Measurements from ENCODE around the gene LPP. TPM values are rescaled to one million over a fixed set of nuclear protein-coding genes. Genes with fewer than 3 reads are reported as not detected.
A peak's percentile ranks its signal among the peaks of the same experiment; 100 is the strongest.

Gene LPP
- total RNA-seq, 1 experiment from 2014 or later = 32.6 TPM

DNA sequence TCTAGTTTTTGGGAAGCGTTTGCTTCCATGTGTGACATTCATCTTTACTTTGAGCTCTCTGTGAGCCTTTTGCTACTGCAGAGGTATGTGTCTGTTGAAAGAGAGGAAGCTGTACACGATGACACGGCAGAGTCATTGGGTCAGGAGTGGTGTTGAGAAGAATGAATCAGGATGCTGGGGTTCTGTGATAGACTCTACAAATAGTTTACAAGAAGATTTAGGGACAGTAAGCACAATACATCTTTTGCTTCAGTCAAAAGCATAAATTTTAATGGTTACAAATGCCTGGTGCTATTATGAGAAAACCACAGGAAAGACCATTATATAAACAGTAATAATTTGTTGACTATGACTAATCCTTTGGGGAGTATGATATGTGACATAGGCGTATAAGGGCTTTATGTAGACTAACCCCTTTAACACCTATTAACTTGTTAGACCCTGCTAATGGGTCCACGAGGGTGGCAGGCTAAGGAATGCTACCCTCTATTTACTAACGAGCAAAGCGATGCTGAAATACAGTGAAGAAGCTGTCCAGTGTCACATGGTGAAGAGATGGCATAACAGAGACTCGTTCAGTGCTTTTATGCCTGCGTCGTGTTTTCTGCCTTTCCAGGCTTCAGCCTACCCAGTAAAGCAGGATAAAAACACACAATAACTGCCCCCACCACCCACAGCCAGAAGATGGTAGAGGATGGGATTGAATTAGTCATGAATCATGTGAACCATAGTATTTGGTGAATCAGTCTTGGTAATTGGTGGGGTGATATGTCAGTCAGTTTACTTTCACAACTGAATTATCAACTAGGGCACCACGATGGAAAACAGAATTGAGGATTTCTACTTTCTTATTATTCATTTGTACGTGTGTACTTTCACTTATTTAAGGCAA is 118.8 kb downstream of the LPP start:
- peak; percentile 98 for DNase-seq (ENCODE audit: low read depth)

DNA sequence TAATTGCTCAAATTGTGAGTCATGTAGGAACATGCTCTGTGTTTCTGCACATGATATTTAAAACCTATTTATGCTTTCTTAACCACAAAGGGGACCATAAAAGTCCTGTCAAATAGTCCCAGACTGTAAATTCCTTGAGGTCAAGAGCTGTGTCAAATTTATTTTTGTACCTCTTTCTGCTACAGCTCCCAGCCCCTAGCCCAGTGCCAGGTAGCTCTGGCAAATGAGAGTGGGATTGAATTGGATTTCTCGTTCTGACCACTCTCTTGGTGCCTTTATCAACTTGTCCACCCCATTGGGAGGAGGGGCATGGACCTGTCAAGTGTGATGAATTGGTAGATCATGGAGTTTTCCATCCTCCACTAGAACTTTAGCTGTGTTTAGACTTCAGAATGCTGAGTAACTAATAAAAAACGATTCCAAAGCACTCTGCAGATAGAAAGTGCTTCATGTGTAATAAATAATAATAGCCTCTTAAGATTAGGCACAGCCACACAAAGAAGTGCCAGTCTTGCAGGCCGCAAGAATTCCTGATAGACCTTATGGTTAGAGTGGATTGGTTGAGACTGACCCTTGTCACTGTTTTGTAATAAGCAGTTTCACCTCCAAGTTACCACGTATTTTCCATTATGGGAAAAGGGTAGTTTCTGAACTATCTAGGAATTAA is 120.4 kb downstream of the LPP start:
- DNase-seq (ENCODE audit: low read depth) = peak; percentile 89

DNA sequence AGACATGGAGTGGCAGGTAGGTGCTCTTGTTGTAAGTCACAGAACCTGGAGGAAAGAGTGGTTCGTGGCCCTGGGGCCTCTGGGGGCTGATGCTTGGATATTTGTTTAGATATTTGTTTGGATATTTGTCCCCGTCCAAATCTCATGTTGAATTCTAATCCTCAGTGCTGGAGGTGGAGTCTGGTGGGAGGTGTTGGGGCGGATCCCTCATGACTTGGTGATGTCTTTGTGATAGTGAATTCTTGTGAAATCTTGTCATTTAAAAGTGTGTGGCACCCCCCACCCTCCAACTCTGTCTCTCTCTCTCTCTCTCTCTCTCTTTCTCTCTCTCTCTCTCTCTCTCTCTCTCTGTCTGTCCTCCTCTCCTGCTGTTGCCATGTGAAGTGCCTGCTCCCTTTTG is 122.4 kb downstream of the LPP start:
- DNase-seq (ENCODE audit: low read depth) = no peak

DNA sequence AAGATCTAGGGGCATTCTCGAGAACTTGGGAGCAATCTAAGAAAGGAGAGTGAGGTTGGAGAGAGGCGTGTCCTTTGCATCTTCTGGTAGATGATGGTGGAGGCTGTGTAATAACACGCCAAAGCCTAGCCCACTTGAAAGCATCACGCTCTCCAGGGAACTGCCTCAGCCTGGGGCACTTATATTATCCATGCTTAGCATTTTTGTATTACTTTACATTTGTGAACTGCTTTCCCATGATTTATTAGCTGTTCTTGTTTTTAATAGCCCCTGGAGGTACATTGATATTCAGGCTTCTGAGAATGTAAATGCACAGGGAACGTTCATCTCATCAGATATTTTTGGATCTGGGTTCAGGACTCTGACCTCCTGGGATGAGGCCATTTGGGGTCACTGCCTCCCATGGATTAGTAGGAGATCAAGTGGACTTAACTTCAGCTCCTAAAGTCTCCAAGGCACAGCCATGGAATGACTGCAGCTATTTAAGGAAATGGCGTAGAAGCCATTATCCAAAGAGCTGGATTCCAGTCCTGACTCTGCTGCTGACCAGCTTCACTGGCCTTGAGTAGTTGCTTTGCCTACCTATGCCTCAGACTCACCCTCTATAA is 124.9 kb downstream of the LPP start:
- no peak for DNase-seq (ENCODE audit: low read depth)

DNA sequence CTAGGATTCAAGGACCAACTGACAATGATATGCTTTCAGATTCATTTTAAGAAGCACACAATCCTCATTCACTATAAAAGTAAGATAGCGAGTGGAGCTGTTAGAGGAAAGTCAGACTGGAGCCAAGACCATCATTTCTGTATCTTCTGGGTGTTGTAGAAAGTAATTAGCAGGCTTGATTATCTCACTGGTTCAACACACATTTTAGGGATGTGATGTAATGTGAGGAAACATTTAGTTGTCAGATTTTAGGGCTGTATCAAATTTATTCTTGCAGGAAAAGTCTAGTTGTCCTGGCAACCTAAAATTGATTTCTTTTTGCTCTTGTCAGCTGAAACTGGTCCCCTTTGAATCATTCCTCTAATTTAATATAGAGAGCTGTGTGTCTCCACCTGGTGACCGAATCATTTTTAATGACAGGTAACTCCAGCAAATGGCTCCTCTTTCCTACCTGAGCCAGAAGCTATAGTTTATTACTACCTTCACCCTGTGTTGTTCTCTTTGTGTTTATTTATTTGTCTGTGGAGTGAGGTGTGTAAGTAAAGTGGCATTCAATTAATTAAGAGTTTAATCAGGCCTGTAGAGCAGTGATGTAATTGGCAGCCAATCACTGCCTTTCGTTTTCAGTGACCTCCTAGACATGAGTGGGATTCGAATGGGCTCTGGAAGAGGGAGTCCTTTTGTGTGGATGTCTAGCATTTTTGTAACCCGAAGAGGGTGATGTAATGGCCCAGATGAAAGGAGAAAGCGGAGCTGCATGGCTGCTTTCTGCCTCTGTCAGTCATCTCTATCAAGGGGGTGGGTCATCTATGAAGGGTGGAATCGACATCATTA is 125.8 kb downstream of the LPP start:
- peak; percentile 36 for DNase-seq (ENCODE audit: low read depth)

DNA sequence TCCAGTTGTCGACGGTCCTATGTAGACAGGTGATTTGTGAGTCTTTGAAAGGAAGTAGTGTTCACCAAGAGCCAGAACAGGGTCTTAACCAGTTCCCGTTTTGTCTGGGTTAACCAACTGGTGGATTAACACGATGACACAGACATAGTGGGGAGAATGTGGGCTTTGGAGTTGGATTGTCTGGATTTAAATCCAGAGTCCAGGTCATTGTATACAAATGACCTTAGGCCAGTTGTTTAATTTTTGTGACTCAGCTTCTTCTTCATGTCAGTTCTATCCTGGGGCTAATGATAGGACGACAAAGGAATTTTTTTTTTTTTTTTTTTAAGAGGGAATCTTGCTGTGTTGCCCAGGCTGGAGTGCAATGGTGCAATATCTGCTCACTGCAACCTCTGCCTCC is 126.7 kb downstream of the LPP start:
- DNase-seq (ENCODE audit: low read depth) = peak; percentile 76

DNA sequence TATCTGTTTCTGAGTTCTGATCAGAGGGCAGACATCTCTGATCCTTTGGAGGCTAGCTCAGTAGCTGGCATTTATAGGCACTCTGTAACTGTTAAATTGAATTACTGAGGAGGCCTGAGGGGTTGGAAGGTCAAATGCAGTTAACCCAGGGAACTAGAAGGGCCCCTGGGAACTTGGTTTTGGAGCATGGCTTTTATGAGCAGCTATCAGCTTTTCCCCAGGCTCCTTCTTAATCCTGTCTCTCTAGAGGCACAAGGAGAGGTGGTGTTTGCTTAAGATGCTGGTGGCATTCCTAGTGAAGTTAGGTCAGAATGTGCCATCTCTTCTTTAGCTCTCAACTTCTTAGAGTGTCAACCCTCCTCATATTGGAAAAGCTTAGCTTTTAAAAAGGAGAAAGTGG is 128.9 kb downstream of the LPP start:
- DNase-seq (ENCODE audit: low read depth) = no peak

DNA sequence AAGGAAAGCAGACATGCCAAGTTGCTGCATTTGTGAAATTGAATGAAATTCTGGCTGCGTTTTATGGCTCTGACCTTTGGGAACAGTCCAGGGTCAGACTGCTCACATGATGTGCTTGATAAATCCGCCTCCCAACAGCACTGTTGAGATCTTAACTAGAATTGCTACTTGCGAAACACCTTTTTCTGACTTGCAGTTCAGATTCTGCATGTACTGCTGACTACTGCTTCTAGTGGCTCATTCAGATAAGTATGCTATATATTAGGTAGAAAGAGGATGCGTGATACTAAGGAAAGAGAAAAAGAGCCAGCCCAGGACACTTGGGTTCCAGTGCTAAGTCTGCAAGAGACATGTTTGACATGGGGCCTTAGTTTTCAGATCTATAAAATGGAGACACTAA is 129.4 kb downstream of the LPP start:
- peak; percentile 30 for DNase-seq (ENCODE audit: low read depth)

DNA sequence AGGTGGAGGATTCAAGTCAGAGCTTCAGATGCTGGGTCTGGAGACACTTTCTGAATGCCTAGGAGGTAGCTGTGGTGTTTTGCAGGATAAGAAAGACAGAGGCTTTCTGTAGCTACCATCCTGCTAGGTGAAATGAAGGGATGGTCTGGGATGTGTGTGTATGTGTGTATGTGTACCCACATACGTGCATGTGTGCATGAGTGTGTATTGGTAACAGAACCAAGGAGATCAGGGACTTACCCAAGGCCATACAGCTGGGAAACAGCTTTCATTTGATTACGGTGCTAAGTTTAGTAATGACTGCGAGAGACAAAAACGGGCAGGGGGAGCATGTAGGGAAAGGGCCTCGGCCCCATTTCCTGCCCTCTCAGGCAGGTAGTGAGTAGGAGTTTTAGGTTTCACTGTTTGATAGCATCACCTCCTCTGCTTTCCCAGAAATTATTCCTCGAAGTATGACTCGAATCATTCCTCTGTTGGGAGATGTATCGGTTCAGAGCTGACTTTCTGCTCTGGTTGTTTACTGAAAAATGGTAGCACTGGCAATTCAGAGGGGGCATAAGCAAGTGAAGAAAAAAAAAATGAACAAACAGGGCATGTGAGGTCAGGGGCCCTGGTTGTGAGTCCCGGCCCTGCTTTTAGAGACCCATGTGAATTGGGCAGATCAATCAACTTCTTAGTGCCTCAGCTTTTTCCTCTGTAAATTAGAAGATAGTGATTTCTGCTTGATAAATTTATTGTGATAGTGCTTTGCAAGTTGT is 130.7 kb downstream of the LPP start:
- peak; percentile 61 for DNase-seq (ENCODE audit: low read depth)

DNA sequence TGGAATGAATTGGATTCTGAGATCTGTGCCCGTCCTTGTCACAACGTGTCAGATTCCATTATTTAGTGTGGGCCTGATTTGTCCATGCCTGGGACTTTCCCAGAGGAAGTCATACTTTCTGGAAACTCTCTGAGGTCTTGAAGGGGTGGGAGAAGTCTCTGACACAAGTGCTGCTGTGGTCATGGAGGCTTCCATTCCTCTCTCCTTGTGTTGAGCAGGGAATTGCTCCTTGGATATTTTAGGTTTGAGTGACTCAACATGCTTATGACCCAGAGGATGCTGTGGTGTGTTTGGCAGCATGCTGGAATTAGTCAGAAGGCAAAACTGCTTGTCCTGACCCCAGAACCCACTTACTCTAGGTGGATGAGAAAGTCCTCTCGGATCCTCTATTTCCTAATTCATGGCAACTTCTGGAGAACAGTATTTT is 132.1 kb downstream of the LPP start:
- DNase-seq (ENCODE audit: low read depth) = peak; percentile 100

DNA sequence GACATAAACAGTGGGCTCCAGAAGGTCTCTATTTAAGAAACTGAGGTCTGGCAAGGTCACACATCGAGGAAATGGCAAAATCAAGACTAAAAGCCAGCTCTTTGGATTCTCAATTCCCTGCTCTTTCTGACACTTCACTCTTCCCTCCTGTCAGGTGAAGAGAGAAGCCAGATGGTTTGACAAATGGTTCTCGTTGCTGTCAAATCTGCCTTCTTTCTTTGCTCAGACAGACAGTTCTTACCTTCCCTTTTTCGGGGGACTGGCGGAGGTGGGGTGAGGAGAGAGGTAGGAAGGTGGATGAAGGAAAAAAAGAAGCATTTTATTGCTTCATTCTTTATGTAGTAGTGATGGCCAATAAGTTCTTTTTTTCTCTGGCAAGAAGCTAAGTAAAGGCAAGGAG is 133.4 kb downstream of the LPP start:
- no peak for DNase-seq (ENCODE audit: low read depth)

DNA sequence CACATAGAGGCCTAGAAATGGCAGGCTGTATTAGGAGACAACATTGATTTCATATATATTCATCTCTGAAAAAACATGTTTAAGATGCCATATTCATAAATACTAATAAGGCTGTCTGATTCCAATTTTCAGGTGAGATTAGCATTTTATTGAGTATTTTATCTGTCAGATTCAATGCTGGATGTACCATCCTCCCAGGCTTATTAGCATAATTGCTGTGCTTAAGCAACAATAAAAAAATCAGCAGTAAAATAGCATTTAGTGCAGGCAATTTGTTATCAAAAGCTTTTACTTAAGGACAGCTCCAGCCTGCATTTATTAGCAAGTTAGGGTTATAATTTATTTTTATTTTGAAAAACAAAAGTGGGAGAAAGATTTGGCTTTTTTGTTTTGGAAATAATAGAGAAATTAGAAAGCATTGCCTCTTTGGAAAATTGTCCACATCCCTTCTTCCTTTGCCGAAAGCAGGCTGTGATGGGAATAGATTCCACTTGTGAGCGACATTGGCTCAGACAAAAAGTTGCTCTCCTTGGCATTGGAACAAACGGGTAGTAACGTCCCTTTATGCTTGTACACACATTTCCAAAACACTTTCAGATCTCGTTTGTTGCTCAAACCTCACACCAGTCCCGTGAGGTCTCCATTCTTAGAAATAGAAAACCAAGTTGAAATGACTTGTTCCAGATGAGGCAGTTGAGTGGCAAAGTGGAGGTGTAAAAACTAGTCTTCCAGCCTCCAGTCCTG is 134.0 kb downstream of the LPP start:
- DNase-seq (ENCODE audit: low read depth) = no peak

DNA sequence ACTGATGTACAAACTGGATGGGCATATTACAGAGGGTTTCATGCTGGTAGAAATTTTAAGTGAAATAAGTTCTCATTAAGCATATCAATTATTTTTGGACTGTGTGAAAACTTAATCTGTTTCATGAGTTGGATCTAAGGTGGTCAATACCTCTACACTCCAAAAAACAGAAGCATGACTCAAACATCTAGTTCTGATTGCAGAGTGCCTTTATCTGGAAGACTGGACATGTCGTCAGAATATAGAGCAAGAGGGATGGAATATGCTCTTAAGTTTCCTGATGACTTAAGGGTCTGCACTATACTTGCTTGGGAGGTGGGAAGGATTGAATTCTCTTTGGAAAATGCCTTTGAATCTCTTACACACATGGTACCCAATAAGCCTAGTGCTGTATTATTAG is 138.3 kb downstream of the LPP start:
- no peak for DNase-seq (ENCODE audit: low read depth)

DNA sequence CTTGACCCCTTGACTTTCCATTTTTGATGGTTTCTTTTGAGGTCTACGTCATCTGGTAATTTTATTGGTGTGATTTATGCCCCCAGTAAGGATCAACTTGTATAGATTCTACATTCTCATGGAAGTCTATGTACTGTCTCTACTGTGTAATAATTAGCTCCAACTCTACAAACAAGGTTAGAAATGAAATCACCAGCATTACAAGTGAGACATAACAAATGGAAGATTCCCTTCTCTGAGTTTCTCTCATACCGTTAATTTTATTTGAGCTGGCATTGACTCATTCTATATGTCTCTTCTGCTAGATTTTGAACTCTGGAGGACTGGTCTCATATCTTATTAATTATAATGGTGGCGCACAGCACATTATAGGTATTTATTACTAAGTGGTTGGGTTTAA is 138.9 kb downstream of the LPP start:
- DNase-seq (ENCODE audit: low read depth) = no peak

DNA sequence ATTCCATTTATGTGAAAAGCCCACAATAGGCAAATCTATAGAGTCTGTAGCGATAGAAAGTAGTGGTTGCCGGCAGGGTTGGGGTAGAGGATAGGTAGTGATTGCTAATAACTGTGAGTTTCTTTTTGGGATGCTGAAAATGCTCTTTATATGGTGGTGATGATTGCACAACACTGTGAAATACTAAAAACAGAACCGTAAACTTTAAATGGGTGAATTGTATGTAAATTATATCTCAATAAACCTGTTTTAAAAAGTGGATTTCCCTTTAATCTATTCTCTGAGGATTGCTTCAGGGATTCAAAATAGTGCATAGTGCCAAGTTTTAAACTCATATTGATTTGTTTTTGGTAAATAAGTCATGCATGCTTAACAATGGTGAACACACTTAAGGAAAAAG is 140.2 kb downstream of the LPP start:
- DNase-seq (ENCODE audit: low read depth) = peak; percentile 23

DNA sequence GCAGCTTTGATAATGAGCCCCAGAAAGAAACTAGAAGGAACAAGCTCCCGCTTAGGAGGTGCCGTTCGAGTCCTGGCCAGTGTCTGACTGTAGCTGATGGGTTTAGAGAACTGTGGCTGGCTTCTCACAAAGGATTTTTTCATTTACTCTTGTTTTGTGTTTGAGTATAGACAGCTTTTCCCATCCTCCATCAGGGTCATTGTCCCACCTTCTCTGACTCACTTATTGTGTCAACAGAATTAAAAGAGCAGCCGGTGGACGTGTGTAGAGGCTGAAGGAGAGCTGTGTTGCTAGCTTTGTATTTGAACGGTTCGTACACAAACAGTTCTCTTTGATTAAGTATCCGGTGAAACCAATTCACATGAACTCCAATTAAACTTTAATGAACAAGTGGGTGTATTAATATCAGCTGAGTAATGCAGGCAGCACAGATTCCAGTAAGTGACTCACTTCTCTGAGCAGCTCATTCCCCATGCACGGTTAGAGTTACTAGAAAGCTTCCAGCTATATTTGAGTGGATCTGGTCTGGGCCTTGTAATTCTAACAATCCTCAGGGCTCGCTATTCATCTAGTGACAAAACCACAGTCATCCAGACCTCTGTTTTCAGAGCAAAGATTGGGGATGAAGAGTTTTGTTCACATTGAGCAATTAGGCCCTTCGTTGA is 141.0 kb downstream of the LPP start:
- peak; percentile 99 for DNase-seq (ENCODE audit: low read depth)

DNA sequence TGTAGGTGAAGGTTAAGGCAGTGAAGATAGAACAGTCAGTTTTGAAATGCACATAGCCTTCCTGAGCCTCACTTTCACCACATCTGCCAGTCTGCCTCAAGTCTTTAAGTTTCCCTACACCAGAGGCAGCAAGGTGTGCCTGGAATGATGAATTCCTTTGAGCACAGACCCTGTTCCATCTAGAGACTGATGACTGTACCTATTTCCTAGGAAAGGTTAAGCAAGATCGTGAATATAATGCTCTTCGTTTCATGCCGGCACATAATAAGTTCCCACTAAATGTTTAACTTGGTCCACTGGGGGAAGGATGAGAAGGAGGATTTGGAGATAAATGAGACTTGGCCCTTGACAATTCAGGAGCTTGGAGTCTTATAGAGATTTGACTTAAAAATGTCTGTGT is 141.9 kb downstream of the LPP start:
- no peak for DNase-seq (ENCODE audit: low read depth)

DNA sequence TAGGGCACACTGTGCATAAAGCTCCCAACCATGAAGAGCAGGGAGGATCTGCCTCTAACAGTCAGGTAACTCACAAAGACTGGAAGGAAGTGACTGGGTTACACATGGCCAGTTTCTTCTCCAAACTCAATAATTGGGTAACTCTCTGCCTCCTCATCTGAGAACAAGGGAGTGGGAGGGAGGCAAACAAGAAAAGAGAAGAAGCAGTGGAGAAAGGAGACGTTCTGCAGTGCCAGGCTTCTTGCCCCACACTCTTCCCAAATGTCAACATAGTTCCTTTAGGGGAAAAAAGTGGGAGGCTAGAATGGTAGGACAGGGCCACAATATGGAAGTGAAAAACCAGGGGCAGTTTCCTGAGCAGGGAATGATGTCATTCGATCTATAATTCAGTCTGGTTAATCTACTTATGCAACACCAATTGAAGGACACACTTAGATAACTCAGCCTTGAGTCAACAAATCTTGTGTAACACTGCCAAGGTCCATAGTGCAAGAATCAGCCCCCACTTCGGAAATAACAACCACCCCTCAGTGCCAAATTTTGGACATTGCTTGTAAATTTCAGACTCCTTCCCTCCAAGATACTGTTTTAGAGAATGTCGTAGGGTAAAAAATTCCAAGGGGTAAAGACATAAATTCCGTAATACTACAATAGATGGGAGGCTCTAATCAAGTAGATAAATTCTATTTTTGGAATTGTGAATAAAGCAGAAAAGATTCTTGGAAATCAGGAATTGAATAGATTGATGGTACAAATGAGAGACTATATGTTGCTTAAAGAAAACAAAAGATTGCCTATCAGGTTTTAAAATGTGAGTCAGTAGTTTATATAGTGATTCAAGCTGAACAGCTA is 143.0 kb downstream of the LPP start:
- DNase-seq (ENCODE audit: low read depth) = peak; percentile 66

DNA sequence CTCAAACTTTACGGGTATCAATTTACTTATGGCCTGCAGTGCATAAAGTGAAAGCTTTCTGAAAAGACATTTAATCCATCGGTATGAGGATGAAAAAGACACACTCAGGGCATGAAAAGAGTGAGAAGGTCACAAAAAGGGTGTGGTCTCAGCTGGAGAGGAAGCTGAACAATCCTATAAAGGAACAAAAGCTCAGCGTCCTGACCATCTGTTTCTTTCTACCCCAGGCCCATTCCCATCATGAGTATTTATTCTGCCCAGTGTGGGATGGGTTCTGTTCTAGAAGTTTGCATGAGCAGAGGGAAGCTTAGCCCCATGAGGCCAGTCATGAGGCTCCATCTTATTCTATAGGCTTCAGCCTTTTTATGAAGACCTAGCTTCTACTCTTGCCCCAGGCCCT is 144.6 kb downstream of the LPP start:
- no peak for DNase-seq (ENCODE audit: low read depth)

Measured in M059J (cell line).